VCaP (cell line): ENCODE results near the gene COQ9.

Experiments used
- H3K27ac ChIP-seq: fragments of 450-650 bp; 2 replicates; pipeline ENCODE4 v1.5.1; 2017
- CTCF ChIP-seq: fragments of 450-650 bp; conservative IDR thresholded peaks from 2 replicates; pipeline ENCODE4 v1.5.1; 2017; ENCODE audit warnings: mild to moderate bottlenecking, moderate library complexity

Gene COQ9

GRCh38 chr16:57469917-57470470, 22.7 kb downstream of the COQ9 start:
- no peak for TF ChIP-seq CTCF
- no peak overlapping the region for H3K27ac ChIP-seq

DNA sequence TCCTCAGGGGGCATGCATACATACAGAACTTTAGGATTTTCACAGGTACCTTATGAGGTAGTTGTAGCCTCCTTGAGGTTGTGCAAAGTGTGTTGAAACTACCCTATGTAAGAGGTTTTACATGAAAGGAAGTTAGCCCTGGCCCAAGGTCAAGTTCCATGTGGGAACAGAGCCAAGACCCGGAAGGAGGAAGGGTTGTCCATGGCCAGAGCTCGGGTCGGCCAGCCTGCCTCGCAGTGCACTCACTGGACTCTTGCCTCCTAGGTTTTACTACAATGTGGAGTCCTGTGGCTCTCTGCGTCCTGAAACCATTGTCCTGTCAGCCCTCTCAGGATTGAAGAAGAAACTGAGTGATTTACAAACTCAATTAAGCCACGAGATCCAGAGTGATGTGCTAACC, 23.4 kb downstream of the COQ9 start:
- no peak overlapping the region for H3K27ac ChIP-seq
- TF ChIP-seq CTCF = no peak

- H3K27ac ChIP-seq = no peak overlapping the region
- no peak for TF ChIP-seq CTCF
Measured at GRCh38 chr16:57471209-57471608, 23.9 kb downstream of the COQ9 start.

GRCh38 chr16:57471852-57472664, 24.8 kb downstream of the COQ9 start:
- no peak for TF ChIP-seq CTCF
- H3K27ac ChIP-seq = no peak overlapping the region

GRCh38 chr16:57472665-57473060, 25.4 kb downstream of the COQ9 start:
- TF ChIP-seq CTCF = no peak
- no peak overlapping the region for H3K27ac ChIP-seq

DNA sequence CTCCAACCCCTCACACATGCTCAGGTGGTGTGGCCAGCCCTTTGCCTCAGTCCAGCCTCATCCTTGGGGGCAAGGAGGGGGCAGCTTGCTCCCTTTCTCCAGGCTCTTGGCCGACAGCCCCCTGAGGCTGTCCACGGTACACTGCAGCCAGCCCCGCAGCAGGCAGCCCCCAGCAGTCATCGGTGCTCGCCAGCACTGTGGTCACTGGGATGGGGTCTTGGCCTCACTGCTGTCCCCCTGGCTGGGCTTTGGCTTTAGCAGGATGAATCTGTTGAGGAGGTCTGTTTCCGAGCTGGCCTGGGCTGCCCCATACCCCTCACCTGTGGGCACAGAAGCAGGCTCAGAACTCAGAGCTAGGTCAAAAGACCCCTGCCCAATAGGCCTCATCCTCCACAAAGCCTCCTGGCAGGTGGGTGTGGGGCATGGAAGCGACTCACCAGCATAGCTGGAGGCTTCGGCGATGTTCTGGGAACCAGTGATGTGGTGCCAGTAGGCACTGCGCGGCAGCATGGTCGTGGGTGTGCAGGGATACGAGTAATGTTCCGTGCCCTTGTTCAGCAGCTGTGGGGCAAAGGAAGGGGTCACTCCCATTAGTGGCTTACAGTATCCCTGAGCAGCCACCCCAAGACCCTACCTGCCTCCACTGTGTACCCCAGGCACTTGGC, 26.0 kb downstream of the COQ9 start:
- no peak overlapping the region for H3K27ac ChIP-seq
- TF ChIP-seq CTCF = no peak

GRCh38 chr16:57473906-57474305, 26.6 kb downstream of the COQ9 start:
- H3K27ac ChIP-seq = no peak overlapping the region
- TF ChIP-seq CTCF = no peak
